Measurements from ENCODE around the gene CNNM2.
"Not testable (repeated sequence)": the region's sequence is repeated elsewhere in the genome, so short reads cannot be mapped to it uniquely, and the experiment has no call there.

CNNM2 gene

DNA sequence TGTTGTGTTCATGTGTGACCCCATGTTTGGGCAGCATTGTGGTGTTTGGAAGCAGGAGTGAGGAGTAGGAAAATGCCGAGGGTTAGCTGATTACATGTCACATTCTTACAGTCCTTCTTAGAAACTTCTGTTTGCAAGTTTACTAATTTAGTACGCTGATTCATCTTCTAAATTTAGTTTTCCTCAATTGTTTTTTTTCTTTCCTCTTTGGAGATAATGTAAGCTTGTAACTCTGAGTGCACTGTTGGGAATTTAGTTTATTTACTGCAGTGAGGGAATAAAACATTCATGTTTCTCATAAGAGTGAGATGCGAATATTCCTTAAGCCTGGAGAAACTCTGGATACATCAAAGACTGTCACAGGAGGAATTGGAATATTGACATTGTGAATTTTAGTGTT lies 139.9 kb downstream of the CNNM2 start:
- ChIA-PET POLR2A (ENCODE audit: low non-redundant PET) (interaction anchor here (1.1 kb wide), 1 partner anchor 141 kb away, joined by 3 read pairs; no protein-coding TSS in a partner anchor), CTCF (no interaction called here)
- no peak for DNase-seq (ENCODE audit: low spot score)
- H3K27ac ChIP-seq: no peak overlapping the region
- TF ChIP-seq, protein P1, sequence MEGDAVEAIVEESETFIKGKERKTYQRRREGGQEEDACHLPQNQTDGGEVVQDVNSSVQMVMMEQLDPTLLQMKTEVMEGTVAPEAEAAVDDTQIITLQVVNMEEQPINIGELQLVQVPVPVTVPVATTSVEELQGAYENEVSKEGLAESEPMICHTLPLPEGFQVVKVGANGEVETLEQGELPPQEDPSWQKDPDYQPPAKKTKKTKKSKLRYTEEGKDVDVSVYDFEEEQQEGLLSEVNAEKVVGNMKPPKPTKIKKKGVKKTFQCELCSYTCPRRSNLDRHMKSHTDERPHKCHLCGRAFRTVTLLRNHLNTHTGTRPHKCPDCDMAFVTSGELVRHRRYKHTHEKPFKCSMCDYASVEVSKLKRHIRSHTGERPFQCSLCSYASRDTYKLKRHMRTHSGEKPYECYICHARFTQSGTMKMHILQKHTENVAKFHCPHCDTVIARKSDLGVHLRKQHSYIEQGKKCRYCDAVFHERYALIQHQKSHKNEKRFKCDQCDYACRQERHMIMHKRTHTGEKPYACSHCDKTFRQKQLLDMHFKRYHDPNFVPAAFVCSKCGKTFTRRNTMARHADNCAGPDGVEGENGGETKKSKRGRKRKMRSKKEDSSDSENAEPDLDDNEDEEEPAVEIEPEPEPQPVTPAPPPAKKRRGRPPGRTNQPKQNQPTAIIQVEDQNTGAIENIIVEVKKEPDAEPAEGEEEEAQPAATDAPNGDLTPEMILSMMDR (conservative IDR thresholded peaks at IDR 0.05; ENCODE audit: low read depth): no peak

DNA sequence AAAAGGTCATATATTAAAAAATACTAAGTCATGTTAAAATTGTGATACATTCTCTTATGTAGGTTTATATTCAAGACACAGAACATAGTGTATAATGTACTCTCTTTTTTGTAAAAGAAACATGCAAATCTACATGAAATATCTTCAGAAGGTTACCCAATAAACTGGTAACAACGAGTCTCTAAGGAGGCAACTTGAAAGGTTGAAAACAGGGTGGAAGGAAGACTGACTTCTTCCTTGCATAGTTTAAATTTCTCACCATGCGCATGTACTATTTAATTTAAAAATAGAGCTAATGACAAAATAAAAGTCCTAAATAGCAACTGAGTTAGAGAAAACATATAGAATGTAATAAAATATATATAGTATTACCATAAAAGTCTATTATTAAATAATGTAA lies 142.5 kb downstream of the CNNM2 start:
- H3K27ac ChIP-seq: no peak overlapping the region
- no peak for DNase-seq (ENCODE audit: low spot score)
- POLR2A ChIA-PET (ENCODE audit: low non-redundant PET): no interaction called here
- TF ChIP-seq, protein P1 (conservative IDR thresholded peaks at IDR 0.05; ENCODE audit: low read depth): no peak
- CTCF ChIA-PET: no interaction called here

DNA sequence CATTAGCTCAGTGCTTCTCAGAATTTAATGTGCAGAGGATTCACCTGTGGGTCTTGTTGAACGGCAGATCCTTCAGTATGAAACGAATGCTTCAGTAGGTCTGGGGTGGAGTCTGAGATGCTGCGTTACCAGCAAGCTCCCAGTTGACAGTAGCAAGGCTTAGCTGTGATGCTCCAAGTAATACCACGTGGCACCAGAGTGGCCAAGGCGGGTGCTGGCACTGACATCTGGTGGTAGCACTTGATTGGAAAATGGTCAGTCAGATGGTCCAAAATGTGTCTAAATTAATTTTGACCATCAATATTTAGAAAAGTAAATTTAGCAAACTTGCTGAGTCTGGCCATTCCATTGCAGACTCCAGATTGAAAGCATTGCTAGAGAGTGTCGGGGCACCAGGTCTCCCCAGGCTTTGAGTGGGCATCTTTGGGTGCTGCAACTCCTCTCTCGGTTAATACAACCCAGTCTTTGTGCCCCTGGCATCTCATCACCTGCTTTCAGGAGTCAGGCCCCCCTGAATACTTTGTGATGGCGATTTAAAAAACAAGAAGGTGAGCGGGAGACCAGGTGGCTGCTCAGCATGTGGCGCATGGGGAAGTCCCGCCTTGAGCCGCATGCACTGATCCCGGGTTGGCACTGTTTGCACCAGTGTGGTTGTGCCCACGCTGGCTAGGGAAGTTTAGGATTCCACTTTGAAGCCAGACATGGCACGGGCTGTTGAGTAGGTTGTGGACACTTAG lies 144.9 kb downstream of the CNNM2 start:
- no peak for DNase-seq (ENCODE audit: low spot score)
- CTCF ChIA-PET: interaction anchor here (0.8 to 12.4 kb wide), 2 partner anchors 145 to 228 kb away, joined by 3 to 86 read pairs; partner anchors contain the start of gene CNNM2
- TF ChIP-seq, protein P1 (conservative IDR thresholded peaks at IDR 0.05; ENCODE audit: low read depth): no peak
- POLR2A ChIA-PET (ENCODE audit: low non-redundant PET): no interaction called here
- H3K27ac ChIP-seq: no peak overlapping the region

DNA sequence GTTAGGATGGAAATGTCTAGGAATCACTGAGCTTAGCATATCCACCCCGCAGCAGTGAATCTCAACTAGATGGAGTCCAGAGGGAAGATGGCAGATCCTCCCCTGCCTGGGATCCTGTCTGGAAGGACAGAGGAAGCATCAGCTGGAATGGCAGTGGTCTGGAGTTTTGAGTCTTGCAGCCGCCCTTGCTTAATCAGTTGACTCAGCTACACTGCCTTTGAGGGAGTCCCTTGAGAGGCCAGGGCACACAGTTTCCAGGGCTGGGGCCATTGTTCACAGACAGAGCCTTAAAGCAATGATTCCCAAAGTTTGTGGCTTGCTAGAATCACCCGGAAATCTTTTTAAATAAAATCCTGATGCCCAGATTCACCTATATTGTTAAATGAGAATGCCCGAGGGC lies 146.9 kb downstream of the CNNM2 start:
- no peak for DNase-seq (ENCODE audit: low spot score)
- H3K27ac ChIP-seq: no peak overlapping the region
- ChIA-PET POLR2A (ENCODE audit: low non-redundant PET) (no interaction called here), CTCF (interaction anchor here (12.4 kb wide), 1 partner anchor 147 kb away, joined by 86 read pairs; the partner anchor contains the start of gene CNNM2)
- TF ChIP-seq, protein P1 (conservative IDR thresholded peaks at IDR 0.05; ENCODE audit: low read depth): no peak

DNA sequence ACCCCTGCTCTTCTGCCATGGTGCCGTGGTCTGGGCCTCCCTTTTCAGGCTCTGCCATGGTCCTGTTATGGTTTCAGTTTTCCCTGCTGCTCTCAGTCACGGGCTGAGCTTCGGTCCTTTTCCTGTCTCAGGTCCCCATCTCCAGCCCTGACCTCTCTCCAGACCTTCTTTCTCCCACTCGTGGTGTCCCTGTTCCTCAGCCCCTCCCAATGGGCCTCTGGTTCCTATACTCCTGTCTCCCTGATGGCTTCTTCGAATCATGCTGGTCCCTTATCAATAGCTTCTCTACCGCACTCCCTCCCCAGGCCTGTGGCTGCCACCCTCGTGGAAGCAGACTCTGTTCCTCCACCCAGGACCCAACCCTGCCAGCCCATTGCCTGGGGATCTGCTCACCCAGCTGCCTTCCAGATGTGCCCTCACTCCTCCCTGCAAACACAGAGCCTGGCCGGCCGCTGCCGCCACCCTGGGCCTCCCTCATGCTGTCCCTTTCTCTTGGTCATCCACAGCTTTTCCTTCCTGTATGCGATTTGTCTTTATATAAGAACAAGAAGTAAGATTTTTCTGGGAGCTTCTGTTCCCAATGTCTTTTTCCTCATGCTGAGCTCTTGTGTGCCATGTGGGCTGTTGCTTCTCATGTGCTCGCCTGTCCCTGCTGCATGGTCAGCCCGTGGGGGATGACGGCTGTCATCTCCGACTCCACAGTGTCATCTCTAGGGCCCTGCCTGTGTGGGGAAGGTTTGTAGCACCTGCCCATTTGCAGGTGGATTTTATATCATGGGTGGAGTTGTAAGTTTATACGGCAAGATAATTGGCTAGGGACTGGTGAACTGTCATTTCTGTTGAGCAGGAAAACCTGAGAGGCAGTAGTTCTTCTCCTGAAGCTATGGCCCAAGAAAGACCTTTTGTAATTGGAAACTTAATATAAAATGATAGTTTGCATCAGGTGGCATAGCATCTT lies 148.3 kb downstream of the CNNM2 start:
- CTCF ChIA-PET: interaction anchor here (0.6 to 12.4 kb wide), 6 partner anchors 11 to 200 kb away, joined by 3 to 86 read pairs (median 5); partner anchors contain the start of gene CNNM2
- H3K27ac ChIP-seq: no peak overlapping the region
- POLR2A ChIA-PET (ENCODE audit: low non-redundant PET): no interaction called here
- TF ChIP-seq, protein P1 (conservative IDR thresholded peaks at IDR 0.05; ENCODE audit: low read depth): no peak
- no peak for DNase-seq (ENCODE audit: low spot score)

DNA sequence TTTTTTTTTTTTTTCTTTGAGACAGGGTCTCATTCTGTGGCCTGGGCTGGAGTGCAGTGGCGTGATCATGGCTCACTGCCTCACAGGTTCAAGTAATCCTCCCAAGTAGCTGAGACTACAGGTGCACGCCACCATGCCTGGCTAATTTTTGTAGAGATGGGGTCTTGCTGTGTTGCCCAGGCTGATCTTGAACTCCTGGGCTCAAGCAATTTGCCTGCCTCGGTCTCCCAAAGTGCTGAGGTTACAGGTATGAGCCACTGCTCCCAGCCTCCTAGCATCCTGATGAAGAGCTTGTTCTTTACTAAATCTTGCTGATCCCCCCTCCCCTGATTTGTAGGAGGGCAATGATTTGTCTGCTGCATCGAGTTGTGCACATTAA lies 149.0 kb downstream of the CNNM2 start:
- DNase-seq (ENCODE audit: low spot score); POLR2A ChIA-PET (ENCODE audit: low non-redundant PET); H3K27ac ChIP-seq: not testable (repeated sequence)
- CTCF ChIA-PET: interaction anchor here (0.6 to 12.4 kb wide), 3 partner anchors 12 to 149 kb away, joined by 3 to 86 read pairs (median 5); partner anchors contain the start of gene CNNM2
